Stimulated activated CD8-positive, alpha-beta memory T cell treated with anti-CD3 and anti-CD28 coated beads, Interleukin-15, amount 100 ng/mL, for 48 hours (primary cell): ENCODE results near the gene VWA2.

Source experiments
- DNase-seq, 2 donors: peaks; one replicate each; pipeline ENCODE4 v3.0.0-alpha.2; 2020; ENCODE audit warnings: low read depth in 2 of 2

VWA2 gene

DNA sequence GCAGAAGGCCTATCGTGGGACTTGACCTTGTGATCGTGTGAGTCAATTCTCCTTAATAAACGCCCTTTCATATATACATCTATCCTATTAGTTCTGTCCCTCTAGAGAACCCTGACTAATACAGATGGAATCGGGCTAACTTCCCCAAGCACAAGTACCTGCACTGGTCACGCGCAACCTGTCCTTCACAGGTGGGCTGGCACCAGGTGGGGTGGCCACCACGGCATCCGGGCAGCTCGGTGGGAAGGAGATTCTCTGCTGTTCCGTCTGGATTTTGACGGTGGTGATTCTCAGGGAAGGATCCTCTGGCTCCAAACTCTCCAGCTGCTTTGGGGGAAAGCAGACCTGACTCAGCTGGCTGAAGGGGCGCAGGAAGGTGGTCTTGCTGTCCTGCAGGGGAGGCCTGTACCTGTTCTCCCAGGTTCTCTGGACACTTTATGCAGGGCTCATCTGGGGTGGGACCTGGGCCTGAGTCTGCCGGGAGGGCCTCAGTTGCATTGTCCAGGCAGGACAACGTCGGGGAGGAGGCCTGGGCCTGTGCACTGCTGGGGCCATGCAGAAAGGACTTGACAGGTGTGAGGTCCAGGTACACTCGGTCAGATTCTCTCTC lies 61.1 kb downstream of the VWA2 start:
- no peak for DNase-seq

DNA sequence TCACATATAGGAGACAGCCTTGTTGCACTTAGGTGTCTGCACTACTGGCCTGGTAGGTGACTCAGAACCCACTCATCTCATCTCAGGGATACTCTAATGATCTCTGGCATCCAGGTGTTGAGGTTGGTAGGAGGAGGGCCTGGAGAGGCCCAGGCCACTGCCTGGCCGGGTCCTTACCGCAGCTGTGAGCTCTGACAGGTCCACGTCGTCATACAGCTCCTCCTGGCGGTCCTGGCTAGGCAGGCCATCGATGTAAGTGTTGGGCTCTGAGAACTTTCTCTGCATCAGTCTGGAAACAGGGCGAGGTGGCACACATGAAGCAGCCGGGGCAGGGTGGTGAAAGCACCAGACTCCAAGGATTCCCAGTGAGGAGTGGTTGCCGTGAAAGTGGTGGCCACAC lies 62.1 kb downstream of the VWA2 start:
- DNase-seq = no peak

DNA sequence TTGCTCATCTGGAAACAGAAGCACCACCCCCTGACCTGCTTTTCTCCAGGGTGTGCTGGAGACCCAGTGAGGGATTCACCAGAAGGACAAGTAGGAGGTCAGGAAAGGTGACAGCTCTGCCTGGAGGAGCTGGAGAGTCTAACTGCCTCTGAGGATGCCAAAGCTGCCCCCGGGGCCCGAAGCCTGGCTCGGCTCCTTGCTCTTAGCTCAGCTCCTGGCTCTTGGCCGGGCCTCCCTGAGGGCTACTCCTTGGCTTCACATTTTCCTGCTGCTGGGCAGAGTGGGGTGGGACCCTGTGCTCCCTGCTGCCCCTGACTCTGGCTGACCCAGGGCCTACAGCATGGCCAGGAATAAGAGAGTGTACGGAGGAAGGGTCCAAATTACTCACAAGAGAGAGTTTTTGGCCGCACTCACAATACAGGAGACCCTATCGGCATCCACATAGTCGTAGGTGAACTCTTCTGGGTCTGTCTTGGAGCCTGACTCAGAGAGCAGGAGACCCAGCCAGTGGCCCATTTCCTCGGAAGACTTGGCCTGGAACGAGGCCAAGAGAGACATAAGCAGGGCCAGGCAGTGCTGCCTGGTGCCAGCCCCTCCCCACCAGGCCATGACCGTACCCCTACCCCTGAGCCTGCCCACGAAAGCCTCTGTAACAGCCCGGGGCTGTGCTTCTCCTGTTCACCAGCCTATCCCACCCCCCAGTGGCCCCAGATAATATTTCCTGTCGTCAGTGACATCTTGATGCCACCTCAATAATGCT lies 63.1 kb downstream of the VWA2 start:
- no peak for DNase-seq

DNA sequence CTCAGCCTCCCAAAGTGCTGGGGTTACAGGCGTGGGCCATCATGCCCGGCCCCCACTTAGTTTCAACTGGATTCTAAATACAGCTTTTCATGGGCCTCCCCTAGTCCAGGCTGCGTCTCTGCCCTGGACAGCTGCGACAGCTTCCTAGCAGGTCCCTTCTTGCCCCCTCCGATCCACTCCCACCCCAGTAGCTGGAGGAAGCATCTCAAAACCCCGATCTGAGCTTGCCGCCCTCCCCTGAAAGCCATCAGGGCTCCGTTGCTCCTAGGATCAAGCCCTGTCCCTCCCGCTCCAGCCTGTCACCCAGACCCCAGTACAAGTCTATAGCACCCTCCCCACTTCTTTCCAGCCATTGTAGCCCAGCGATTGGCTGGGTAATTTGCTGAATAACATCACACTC lies 64.5 kb downstream of the VWA2 start:
- no peak for DNase-seq

DNA sequence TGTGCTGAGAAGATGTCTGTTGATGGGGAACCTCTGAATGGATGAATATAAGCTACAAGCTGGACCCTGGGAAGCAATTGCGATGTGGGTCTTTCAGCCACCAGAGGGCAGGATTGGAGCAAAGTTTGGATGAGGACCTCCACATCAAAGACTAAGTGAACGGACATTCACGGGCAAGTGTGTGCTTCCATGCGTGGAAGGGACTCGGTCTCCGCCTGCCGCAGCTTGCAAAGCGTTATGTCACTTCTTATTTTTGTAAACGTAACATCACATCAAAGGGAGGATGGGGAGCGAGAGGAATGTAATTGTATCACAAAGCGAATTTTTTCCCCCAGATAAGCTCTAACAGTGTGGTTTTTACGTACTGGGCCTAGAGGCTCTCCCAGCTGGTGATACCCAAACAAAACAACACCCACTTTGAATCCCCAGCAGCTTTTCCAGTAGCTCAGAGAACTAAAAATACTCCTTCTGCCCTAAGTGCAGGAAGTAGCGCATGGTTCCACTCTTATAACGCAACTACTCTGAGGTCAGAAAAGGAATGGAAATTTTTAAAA lies 65.0 kb downstream of the VWA2 start:
- DNase-seq = peak; percentile 53 to 59

DNA sequence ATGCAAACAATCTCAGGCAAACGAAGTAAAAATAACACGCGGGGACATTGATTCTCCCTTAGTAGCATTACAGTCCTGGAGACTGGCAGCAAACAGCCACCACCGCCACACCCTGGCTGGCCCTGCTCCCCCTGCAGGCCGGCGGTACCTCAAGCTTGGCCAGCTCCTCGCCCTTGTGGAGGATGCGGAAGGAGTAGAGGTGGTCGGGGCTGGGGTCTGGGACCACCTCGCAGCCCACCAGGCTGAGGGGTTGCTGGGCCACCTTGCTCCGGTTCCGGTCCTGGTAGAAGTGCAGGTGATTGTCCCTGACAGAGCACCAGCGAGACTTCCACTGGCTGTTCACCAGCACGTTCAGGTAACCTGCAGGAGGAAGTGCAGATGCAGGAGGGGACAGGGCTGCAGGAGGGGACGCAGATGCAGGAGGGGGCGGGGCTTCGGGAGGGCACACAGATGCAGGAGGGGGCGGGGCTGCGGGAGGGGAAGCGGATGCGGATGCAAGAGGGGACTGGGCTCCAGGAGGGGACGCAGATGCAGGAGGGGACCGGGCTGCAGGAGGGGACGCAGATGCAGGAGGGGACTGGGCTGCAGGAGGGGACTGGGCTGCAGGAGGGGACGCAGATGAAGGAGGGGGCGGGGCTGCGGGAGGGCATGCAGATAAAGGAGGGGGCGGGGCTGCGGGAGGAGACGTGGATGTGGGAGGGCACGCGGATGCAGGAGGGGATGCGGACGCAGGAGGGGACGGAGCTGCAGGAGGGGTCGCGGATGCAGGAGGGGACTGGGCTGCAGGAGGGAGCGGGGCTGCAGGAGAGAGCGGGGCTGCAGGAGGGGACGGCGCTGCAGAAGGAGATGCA lies 65.7 kb downstream of the VWA2 start:
- peak; percentile 51 to 52 for DNase-seq

DNA sequence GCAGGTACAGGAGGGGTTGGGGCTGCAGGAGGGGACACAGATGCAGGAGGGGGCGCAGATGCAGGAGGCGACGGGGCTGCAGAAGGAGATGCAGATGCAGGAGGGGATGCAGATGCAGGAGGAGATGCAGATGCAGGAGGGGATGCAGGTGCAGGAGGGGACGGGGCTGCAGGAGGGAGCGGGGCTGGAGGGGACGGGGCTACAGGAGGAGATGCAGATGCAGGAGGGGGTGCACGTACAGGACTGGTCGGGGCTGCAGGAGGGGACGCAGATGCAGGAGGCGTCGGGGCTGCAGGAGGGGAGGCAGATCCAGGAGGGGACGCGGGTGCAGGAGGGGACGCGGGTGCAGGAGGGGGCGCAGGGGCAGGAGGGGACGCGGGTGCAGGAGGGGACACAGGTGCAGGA lies 66.5 kb downstream of the VWA2 start:
- no peak for DNase-seq

DNA sequence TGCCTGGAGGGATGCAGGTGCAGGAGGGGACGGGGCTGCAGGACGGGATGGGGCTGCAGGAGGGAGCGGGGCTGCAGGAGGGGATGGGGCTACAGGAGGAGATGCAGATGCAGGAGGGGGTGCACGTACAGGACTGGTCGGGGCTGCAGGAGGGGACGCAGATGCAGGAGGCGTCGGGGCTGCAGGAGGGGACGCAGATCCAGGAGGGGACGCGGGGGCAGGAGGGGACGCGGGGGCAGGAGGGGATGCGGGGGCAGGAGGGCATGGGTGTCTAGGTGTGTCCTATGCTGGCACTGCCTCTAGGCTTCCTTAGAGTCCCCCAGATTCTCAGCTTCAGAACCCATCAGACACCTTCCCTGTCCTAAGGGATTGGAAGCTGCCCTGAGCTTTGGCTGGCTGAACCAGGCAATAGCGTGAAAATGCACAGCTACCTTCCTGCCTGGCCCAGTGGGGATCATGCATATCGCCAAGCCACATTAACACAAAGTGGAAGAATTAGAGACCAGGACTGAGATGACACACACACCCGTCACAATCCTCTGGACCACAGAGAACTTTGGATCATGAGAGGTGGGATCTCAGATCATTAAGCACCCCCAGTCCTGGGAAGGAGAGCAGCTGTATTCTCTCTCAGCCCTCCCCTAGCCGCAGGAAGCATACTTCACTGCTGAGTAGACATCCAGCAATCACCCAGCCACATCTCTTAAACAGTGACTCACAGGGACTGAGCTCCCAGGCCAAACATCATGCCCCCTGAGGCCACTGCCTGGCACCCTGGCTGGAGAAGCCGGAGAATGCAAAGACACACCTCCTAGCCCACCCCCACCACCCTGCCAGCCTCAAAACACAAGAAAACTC lies 67.3 kb downstream of the VWA2 start:
- no peak for DNase-seq

DNA sequence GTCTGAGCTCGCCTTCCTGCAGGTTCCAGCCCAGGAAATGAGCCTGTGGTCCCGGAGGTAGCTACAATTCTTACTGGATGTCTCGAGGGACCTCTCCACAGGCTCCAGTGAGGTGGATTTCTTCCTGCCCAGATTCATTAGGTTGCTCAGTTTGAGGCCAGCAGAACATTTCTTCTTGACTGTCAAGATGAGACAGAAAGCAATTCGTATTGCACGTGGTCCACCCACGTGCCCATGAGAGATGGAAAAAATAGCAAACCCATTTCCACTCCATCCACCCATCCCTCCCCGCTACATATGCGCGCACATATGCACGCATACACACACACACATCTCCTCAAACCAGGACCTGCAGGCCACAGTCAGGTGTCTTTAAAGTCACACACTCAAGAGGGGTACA lies 68.7 kb downstream of the VWA2 start:
- no peak for DNase-seq

DNA sequence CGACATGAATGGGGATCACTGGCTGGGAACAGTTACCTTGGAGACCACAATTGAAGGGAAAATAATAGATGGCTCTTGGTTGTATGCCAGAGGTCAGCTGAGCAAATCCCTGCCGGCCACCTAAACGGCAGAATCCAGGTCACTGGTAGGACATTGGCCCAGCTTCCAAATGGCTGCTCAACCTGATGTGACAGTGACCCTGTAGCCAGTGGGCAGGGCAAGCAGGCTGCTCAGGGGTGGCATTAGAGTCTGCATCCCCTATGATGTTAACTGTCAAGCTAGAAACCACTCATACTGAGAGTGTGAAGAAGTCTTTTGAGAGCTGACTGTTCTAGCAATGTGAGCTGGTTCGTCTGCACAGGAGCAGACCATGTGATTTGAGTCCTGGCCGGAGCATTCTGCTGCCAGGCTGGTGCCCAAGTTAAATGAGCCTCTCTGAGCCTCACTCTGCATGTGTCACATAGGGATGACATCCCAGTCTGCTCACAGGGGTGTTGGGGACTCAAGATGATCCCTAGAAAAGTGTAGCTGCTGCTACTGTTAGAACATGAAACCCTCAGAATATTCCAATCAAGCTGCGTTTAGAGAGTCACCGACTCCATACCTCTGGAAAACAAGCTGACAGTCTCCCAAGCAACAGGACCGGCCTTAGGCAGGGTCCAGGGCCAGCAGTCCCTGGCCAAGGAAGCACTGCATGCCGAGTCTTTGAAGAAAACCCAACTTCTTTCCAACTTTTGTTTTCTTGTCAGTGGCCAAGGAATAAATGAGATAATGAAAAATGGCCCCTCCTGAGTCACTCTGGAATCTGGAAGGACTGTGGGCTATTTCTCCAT lies 69.7 kb downstream of the VWA2 start:
- DNase-seq = no peak

DNA sequence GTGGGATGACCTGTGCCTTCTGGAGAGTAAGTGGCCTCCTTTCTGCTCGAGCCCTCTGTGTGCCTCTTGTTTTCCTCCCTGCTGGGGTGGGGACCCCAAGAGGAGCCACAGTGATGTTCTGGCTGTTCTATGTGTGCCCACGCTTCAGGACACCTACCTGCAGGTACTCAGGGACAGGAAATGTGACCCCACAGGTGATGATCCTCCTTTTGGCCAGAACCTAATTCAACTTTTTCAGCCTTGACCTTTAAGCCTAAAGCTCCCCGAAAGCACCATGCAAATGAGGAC lies 70.3 kb downstream of the VWA2 start:
- DNase-seq = no peak

DNA sequence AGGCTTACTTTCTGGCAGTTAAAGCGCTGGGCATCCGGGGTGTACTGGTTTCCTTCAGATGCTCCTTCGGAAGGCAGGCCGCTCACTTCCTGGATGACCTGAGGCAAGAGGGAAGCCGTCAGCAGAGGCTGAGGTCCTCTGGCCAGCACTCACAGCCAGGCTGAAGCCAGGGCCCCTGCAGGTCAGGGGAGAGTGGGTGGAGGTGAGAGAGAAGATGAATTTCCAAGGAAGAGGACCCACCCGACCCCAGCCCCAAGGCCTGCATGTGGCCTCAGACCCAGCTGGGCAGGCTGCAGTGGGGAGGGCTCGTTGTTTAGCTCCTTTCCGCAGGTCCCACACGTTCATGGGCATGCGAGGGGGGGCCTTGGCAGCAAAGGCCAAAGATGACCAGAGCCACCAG lies 71.3 kb downstream of the VWA2 start:
- DNase-seq = no peak

DNA sequence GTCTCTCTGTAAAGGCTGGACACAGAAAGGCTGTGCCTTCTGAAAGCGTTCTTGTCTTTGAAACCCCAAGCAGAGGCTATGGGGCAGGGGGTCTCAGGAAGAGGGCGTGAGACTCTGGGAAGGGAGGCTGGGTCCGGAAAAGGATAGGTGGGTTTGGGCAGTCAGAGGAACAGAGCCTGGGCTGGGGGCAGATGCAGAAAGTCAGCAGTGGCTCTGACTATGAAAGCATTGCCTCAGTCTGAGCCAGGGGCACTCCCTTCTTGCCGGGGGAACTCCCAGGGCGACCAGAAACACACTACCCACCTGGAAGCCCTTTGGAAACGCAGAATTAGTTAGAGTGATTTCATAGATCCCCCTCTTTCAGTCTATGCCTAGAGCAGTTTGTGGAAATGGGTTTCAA lies 72.0 kb downstream of the VWA2 start:
- DNase-seq = no peak

DNA sequence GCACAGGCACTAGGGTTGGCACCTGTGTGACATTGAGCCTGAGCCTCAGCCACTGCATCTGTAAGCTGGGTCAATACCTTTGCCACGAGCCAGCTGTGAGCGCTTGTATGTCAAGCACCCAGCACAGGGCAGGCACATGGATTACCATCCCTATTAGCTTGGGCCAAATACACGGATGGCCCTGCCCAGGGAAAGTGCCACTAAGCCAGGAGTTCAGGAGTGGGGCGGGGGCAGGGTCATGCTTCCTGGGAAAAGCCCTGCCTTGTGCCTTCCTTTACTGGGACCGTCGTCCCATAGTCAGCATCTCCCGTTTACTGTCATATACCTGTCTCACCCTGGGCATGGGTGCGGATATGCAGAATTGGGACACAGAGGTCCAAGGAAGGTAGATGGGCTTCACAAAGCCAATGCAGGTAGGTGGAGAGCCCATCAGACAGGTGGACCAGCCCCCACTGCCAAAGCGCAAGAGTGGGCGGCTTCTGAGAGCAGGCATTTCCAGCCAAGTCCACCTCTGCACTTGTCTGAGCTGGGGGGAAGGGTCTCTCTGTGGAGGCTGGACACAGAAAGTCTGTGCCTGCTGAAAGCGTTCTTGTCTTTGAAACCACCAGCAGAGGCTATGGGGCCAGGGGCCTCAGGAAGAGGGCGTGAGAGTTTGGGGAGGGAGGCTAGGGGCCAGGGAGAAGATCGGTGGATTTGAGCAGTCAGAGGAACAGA lies 72.6 kb downstream of the VWA2 start:
- DNase-seq = no peak

DNA sequence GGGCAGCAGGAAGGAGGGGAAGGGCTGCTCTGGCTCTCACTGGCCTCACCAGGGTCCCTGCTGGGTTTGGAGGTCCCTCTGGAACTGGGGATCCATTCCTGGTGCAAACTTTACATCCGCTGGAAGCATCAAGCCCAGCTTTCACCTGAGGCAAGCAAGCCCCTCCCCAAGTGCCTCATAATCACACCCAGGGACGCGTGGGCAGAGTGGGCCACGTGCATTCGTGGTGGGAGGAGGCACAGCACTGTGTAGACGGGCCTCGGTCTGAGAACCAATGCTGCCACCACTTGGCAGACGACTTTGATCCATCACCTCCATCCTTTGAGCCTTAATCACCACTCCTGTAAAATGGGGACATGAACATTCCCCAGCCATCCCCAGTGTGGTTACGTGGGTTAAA lies 74.1 kb downstream of the VWA2 start:
- DNase-seq = no peak

DNA sequence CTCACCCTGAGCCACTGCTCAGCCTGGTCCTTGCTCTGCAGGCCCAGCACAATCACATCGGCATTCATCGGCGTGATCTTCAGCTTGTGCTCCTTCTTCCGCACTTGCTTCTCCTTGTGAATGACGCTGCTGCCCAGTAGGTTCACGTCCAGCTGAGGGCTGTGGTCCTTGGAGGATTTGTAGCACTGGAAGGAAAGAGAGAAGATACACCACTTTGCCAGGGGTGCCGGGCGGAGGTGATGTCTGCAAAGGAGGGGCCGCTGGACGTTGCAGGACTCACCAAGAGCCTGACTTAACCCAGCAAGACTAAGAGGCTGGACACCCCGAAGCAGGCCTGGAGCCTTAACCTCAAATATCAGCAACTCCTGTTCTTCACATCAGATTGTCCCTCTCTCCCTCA lies 74.8 kb downstream of the VWA2 start:
- no peak for DNase-seq

DNA sequence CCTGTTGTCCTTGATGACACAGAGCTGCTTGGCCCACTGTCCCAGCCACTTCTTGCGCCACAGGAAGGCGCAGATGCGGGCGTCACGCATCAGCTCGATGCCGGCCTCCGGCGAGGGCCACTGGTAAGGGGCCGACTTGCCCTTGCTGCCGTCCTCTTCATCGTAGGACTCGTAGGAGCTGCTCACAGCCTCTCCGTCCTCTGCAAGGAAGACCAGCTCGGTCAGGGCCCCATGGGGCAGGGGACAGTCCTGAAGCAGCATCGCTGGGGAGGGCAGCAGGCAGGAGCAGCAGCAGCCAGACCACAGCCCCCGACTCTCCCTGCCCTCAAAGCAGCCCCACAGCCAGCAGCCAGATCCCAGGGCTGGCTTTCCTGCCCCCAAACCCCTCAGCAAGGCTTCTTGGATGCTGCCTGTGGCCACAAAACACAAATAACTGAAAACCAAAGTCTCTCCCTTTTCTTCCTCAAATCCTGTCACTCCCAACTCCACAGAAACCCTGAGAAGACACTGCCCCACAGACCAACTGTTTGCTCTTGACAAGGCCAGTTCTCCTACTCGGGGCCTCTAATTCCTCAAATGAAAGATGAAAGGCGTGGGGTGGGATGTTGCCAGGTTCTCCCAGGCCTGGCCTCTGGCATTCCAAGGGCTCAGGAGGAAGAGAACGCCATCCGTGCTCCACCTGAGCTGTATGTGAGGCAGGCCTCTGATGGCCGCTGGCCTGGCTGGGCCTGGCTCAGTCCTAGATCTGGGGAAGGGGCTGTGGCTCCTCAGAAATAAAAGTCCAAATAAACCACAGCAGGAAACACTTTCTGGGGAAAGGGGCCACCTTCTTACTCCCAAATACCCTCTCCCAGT lies 76.7 kb downstream of the VWA2 start:
- DNase-seq = no peak

DNA sequence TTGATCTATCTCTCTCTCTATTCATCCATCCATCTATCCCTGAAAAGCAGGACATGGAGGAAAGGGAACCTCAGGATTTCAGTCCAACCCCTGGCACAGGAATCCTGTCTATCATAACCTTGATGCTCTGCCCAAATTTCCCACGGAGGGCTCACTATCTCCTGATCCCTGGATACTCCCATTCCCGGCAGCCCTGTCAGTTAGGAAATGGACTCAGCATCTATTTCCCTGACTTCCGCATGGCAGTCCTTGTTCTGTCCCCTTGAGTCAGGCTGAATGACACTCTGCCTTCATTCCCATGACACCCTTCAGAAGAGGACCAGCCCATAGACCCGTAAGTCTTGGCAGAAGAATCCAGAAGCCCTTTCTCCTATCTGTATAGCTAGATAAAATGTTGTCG lies 77.7 kb downstream of the VWA2 start:
- DNase-seq = no peak
